Activated CD4-positive, alpha-beta T cell treated with anti-CD3 and anti-CD28 coated beads, Interleukin-2, amount 50 U/mL, for 4 hours (primary cell): ENCODE results near the gene MYO7B.

Experiments used
- DNase-seq, 2 experiments: peaks; one replicate each; pipeline ENCODE4 v3.0.0-alpha.2; 2020

MYO7B gene

DNA sequence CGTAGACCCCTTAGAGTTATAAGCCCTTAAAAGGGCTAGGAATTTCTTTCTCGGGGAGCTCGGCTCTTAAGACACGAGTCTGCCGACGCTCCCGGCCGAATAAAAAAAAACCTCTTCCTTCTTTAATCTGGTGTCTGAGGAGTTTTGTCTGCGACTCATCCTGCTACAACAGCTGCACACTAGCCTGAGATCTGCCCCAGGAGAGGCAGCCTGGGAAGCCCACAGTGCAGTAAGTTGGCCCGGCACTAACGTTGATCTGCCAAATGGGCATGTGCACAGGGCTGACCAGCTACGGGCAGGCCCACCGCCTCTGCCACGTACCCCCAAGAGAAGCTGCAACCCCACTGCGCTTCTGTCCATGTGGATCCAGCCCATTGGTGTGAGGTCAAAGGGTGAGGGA is 148.3 kb downstream of the MYO7B start:
- DNase-seq, result no peak

DNA sequence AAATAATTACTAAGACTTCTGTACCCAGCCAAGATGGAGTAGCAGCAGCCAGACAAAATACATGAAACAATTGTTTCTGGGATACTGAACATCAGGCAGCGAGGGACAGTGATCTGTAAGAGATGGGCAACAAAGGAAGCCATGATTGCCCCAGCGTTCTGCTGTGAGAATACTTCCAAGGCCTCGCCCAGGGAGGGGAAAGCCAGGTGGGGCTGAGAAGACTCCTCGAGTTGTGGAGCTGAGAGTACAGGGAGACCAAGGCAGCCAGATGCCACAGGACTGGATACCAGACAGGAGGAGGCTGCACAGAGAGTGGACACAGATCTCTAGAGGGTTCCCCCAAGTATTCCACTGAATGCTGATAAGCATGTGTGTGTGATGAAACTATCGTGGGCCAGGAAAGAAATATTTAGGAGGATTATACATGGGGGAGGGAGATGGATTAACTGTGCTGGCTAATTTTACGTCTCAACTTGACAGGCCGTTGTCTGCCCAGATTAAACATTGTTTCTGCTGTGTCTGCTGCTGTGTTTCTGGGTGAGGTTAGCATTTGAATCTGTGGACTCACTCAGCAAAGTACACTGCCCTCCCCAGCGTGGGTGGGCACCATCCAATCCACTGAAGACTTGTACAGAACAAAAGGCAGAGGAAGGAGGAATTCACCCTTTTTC is 150.1 kb downstream of the MYO7B start:
- no peak for DNase-seq
